ENCODE measurements around the gene DTWD2. TPM values are rescaled to one million over a fixed set of nuclear protein-coding genes. Genes with fewer than 3 reads are reported as not detected.
"Not testable (repeated sequence)": the region's sequence is repeated elsewhere in the genome, so short reads cannot be mapped to it uniquely, and the experiment has no call there.

DTWD2 gene
- total and polyA plus RNA-seq, 4 donors = 7.1 to 25.1 (median 8.1) TPM

- no peak for DNase-seq (ENCODE audit: low read depth in 4 of 6, low spot score in 6 of 6)
- Histone ChIP-seq H3K4me1 (ENCODE audit: control insufficient read depth, insufficient read depth, low read length) (no peaks in the 10 kb centered on the region), H3K36me3 (ENCODE audit: control insufficient read depth, insufficient read depth, low read length) (no peaks in the 10 kb centered on the region), H3K27me3 (ENCODE audit: control insufficient read depth, insufficient read depth, low read length) (no peaks in the 10 kb centered on the region), H3K27ac (ENCODE audit: low read depth, low read length) (no peak overlapping the region), H3K9me3 (ENCODE audit: control insufficient read depth, insufficient read depth, low read length) (peaks cover 2% of the 10 kb centered on the region), H3K4me3 (ENCODE audit: low read depth, low read length) (no peak overlapping the region)
- WGBS (ENCODE audit: insufficient coverage) = no CpG with 5 or more reads among the region's 1 CpG
Measured at GRCh38 chr5:118999696-119000095, 11.3 kb upstream of the DTWD2 start.

- H3K27me3 ChIP-seq (ENCODE audit: control insufficient read depth, insufficient read depth, low read length); H3K9me3 ChIP-seq (ENCODE audit: control insufficient read depth, insufficient read depth, low read length); H3K36me3 ChIP-seq (ENCODE audit: control insufficient read depth, insufficient read depth, low read length); H3K4me1 ChIP-seq (ENCODE audit: control insufficient read depth, insufficient read depth, low read length); H3K27ac ChIP-seq (ENCODE audit: low read depth, low read length); DNase-seq (ENCODE audit: low read depth in 4 of 6, low spot score in 6 of 6); H3K4me3 ChIP-seq (ENCODE audit: low read depth, low read length): not testable (repeated sequence)
- 95% methylated on average over 12 of the region's 24 CpGs for WGBS (ENCODE audit: insufficient coverage)
Measured at GRCh38 chr5:118998861-118999260, 10.5 kb upstream of the DTWD2 start.

DNA sequence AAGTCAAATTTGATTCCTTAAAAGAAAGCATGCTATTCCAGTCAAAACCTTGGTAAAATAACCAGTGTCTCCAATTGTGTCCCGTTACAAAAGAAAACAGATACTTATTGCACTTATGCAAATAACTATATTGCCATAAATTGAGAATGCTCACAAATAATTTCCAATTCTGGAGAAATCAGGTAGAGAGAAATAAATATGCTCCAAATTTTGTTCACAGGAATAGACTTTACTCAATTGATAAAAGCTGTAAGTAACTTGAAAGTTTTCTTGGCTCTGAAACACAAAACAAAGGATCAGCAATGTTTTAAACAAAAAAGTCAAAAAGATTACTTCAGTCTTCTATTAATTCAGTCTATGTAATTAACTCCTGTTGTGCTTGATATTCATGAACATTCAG lies 7.8 kb upstream of the DTWD2 start:
- H3K36me3 ChIP-seq (ENCODE audit: control insufficient read depth, insufficient read depth, low read length) = no peaks in the 10 kb centered on the region
- H3K27me3 ChIP-seq (ENCODE audit: control insufficient read depth, insufficient read depth, low read length) = no peaks in the 10 kb centered on the region
- H3K4me3 ChIP-seq (ENCODE audit: low read depth, low read length) = no peak overlapping the region
- peaks cover 4% of the 10 kb centered on the region for H3K9me3 ChIP-seq (ENCODE audit: control insufficient read depth, insufficient read depth, low read length)
- DNase-seq (ENCODE audit: low read depth in 4 of 6, low spot score in 6 of 6) = no peak
- no peaks in the 10 kb centered on the region for H3K4me1 ChIP-seq (ENCODE audit: control insufficient read depth, insufficient read depth, low read length)
- H3K27ac ChIP-seq (ENCODE audit: low read depth, low read length) = no peak overlapping the region
- WGBS (ENCODE audit: insufficient coverage) = no CpG with 5 or more reads among the region's 1 CpG

DNA sequence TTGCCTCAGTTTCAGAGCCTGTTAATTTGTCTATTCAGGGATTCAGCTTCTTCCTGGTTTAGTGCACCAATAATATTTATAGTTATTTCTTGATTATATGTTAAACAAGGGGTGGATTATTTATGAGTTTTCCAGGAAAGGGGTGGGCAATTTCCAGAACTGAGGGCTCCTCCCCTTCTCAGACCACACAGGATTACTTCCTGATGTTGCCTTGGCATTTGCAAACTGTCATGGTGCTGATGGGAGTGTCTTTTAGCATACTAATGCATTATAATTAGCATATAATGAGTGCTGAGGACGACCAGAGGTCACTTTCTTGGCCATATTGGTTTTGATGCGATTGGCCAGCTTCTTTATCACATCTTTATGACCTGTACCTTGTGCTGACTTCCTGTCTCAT lies 6.2 kb upstream of the DTWD2 start:
- peaks cover 4% of the 10 kb centered on the region for H3K9me3 ChIP-seq (ENCODE audit: control insufficient read depth, insufficient read depth, low read length)
- no peaks in the 10 kb centered on the region for H3K4me1 ChIP-seq (ENCODE audit: control insufficient read depth, insufficient read depth, low read length)
- H3K27ac ChIP-seq (ENCODE audit: low read depth, low read length) = no peak overlapping the region
- H3K36me3 ChIP-seq (ENCODE audit: control insufficient read depth, insufficient read depth, low read length) = no peaks in the 10 kb centered on the region
- H3K4me3 ChIP-seq (ENCODE audit: low read depth, low read length) = no peak overlapping the region
- WGBS (ENCODE audit: insufficient coverage) = 100% methylated on average over 1 of the region's 2 CpGs
- no peak for DNase-seq (ENCODE audit: low read depth in 4 of 6, low spot score in 6 of 6)
- no peaks in the 10 kb centered on the region for H3K27me3 ChIP-seq (ENCODE audit: control insufficient read depth, insufficient read depth, low read length)

DNA sequence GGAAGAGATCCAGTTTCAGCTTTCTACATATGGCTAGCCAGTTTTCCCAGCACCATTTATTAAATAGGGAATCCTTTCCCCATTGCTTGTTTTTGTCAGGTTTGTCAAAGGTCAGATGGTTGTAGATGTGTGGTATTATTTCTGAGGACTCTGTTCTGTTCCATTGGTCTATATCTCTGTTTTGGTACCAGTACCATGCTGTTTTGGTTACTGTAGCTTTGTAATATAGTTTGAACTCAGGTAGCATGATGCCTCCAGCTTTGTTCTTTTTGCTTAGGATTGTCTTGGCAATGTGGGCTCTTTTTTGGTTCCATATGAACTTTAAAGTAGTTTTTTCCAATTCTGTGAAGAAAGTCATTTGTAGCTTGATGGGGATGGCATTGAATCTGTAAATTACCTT lies 4.8 kb upstream of the DTWD2 start:
- not testable (repeated sequence) for H3K4me3 ChIP-seq (ENCODE audit: low read depth, low read length); DNase-seq (ENCODE audit: low read depth in 4 of 6, low spot score in 6 of 6); H3K9me3 ChIP-seq (ENCODE audit: control insufficient read depth, insufficient read depth, low read length); H3K36me3 ChIP-seq (ENCODE audit: control insufficient read depth, insufficient read depth, low read length); H3K27me3 ChIP-seq (ENCODE audit: control insufficient read depth, insufficient read depth, low read length); H3K4me1 ChIP-seq (ENCODE audit: control insufficient read depth, insufficient read depth, low read length); H3K27ac ChIP-seq (ENCODE audit: low read depth, low read length)

DNA sequence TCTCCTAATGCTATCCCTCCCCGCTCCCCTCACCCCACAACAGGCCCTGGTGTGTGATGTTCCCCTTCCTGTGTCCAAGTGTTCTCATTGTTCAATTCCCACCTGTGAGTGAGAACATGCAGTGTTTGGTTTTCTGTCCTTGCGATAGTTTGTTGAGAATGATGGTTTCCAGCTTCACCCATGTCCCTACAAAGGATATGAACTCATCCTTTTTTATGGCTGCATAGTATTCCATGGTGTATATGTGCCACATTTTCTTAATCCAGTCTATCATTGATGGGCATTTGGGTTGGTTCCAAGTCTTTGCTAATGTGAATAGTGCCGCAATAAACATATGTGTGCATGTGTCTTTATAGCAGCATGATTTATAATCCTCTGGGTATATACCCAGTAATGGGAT lies 3.7 kb upstream of the DTWD2 start:
- not testable (repeated sequence) for DNase-seq (ENCODE audit: low read depth in 4 of 6, low spot score in 6 of 6); H3K4me3 ChIP-seq (ENCODE audit: low read depth, low read length); H3K36me3 ChIP-seq (ENCODE audit: control insufficient read depth, insufficient read depth, low read length); H3K9me3 ChIP-seq (ENCODE audit: control insufficient read depth, insufficient read depth, low read length); H3K4me1 ChIP-seq (ENCODE audit: control insufficient read depth, insufficient read depth, low read length); H3K27ac ChIP-seq (ENCODE audit: low read depth, low read length); H3K27me3 ChIP-seq (ENCODE audit: control insufficient read depth, insufficient read depth, low read length)
- WGBS (ENCODE audit: insufficient coverage) = no CpG with 5 or more reads among the region's 3 CpGs

DNA sequence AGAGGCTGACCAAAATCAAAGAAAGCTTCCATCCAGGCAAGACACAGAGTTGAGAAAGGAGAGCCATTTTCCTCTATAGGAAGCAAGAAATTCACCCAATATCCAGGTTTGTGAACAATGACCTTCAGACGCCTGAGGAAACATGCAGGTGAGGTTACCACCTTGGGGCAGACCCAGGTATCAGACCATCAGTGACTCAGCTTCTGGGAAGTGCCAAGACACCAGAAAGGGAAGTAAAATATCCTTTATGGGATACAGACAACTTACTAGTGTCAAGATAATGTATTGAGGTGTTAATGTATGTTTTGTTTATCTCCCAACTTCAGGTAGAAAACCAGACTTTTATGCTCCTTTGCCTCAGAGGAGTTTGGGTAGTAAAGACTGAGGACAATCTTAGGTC lies 2.2 kb upstream of the DTWD2 start:
- Histone ChIP-seq H3K9me3 (ENCODE audit: control insufficient read depth, insufficient read depth, low read length) (peaks cover 4% of the 10 kb centered on the region), H3K27me3 (ENCODE audit: control insufficient read depth, insufficient read depth, low read length) (no peaks in the 10 kb centered on the region), H3K27ac (ENCODE audit: low read depth, low read length) (no peak overlapping the region), H3K4me1 (ENCODE audit: control insufficient read depth, insufficient read depth, low read length) (peaks cover 3% of the 10 kb centered on the region), H3K4me3 (ENCODE audit: low read depth, low read length) (no peak overlapping the region), H3K36me3 (ENCODE audit: control insufficient read depth, insufficient read depth, low read length) (no peaks in the 10 kb centered on the region)
- no CpG with 5 or more reads among the region's 1 CpG for WGBS (ENCODE audit: insufficient coverage)
- DNase-seq (ENCODE audit: low read depth in 4 of 6, low spot score in 6 of 6) = no peak

DNA sequence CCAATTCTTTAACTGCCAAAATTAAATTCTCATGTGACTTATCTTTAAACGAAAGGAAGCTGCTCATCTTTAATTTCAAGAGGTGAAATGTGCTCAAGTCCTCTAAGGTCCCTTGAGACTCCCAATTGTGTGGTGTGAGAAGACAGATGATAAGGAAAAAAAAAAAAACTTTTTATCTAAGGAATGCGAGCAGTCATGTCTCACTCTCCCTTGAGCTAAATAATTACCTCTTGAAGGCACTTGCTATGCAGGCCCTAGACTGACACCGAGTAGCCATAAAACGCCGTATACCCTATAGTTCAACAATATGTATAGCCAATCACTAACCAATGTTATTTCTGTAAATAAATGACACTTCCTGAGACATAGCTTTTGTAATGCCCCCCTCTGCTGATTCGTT lies 1.5 kb upstream of the DTWD2 start:
- 87% methylated on average over 4 of the region's 6 CpGs for WGBS (ENCODE audit: insufficient coverage)
- Histone ChIP-seq H3K4me3 (ENCODE audit: low read depth, low read length) (no peak overlapping the region), H3K9me3 (ENCODE audit: control insufficient read depth, insufficient read depth, low read length) (peaks cover 2% of the 10 kb centered on the region), H3K27me3 (ENCODE audit: control insufficient read depth, insufficient read depth, low read length) (no peaks in the 10 kb centered on the region), H3K4me1 (ENCODE audit: control insufficient read depth, insufficient read depth, low read length) (peaks cover 3% of the 10 kb centered on the region), H3K27ac (ENCODE audit: low read depth, low read length) (no peak overlapping the region), H3K36me3 (ENCODE audit: control insufficient read depth, insufficient read depth, low read length) (no peaks in the 10 kb centered on the region)
- no peak for DNase-seq (ENCODE audit: low read depth in 4 of 6, low spot score in 6 of 6)

DNA sequence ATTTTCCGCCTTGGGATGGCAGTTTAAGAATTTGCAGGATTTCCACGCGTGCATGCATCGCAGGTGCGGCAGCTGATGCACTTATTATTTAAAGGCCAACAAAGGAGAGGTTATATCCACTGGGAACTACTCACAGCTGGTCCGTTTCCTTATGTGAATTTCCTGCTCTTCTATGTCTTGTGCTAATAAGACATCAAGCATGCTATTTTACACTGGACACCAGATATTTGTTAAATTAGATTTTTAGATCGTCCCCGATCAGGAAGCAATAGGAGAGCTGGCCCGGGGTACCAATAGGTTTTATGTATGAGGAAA lies 476 bp upstream of the DTWD2 start:
- DNase-seq (ENCODE audit: low read depth in 4 of 6, low spot score in 6 of 6) = peak in 1 of 6 donors; percentile 7
- H3K9me3 ChIP-seq (ENCODE audit: control insufficient read depth, insufficient read depth, low read length) = no peaks in the 10 kb centered on the region
- peak overlapping the region; percentile 72 for H3K4me3 ChIP-seq (ENCODE audit: low read depth, low read length)
- H3K27me3 ChIP-seq (ENCODE audit: control insufficient read depth, insufficient read depth, low read length) = no peaks in the 10 kb centered on the region
- no peaks in the 10 kb centered on the region for H3K36me3 ChIP-seq (ENCODE audit: control insufficient read depth, insufficient read depth, low read length)
- WGBS (ENCODE audit: insufficient coverage) = 32% methylated on average over 9 of the region's 9 CpGs
- peaks cover 3% of the 10 kb centered on the region for H3K4me1 ChIP-seq (ENCODE audit: control insufficient read depth, insufficient read depth, low read length)
- H3K27ac ChIP-seq (ENCODE audit: low read depth, low read length) = peak overlapping the region; percentile 89

DNA sequence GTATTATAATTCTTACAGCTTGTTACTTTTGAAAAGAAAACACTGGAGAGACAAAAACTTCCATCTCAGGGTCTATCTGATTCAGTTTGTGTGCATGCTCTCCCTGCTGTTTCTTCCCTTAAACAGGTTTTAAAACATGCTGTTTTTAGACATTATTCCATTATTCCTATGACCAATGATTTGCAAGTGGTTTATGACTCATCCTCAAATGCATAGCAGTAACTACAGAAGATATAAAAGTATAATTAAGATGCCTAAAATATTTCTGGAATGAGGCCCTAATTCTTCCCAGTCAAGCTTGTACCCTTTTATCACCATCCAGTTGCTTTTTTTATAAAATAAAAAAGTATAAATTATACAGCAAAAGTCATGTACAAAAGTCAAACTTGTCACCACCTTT lies 3.7 kb downstream of the DTWD2 start:
- H3K4me3 ChIP-seq (ENCODE audit: low read depth, low read length) = no peak overlapping the region
- no peaks in the 10 kb centered on the region for H3K27me3 ChIP-seq (ENCODE audit: control insufficient read depth, insufficient read depth, low read length)
- peaks cover 3% of the 10 kb centered on the region for H3K4me1 ChIP-seq (ENCODE audit: control insufficient read depth, insufficient read depth, low read length)
- DNase-seq (ENCODE audit: low read depth in 4 of 6, low spot score in 6 of 6) = no peak
- H3K9me3 ChIP-seq (ENCODE audit: control insufficient read depth, insufficient read depth, low read length) = no peaks in the 10 kb centered on the region
- H3K36me3 ChIP-seq (ENCODE audit: control insufficient read depth, insufficient read depth, low read length) = no peaks in the 10 kb centered on the region
- H3K27ac ChIP-seq (ENCODE audit: low read depth, low read length) = no peak overlapping the region

DNA sequence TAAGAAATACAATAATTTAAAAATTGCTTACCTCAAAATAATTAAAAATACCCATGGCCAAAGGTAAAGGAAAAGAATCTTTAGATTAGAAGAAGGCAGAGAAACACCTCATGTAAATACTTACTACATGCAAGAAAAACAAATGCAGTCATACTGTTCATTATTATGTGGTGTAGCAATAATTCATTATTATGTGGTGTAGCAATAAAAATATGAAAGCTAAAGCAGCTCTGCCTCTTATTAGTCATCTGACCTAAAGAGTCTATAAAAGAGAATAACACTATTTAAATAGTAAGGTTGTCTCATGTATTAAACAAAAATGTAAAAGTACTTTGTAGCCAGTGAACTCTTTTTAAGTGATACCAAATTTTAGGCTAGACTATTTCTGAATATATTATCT lies 6.6 kb downstream of the DTWD2 start:
- no peaks in the 10 kb centered on the region for H3K4me1 ChIP-seq (ENCODE audit: control insufficient read depth, insufficient read depth, low read length)
- no peaks in the 10 kb centered on the region for H3K36me3 ChIP-seq (ENCODE audit: control insufficient read depth, insufficient read depth, low read length)
- no peak for DNase-seq (ENCODE audit: low read depth in 4 of 6, low spot score in 6 of 6)
- no peaks in the 10 kb centered on the region for H3K27me3 ChIP-seq (ENCODE audit: control insufficient read depth, insufficient read depth, low read length)
- H3K27ac ChIP-seq (ENCODE audit: low read depth, low read length) = no peak overlapping the region
- no peaks in the 10 kb centered on the region for H3K9me3 ChIP-seq (ENCODE audit: control insufficient read depth, insufficient read depth, low read length)
- no peak overlapping the region for H3K4me3 ChIP-seq (ENCODE audit: low read depth, low read length)
